ENCODE data around the gene IKZF2. TPM values are rescaled to one million over a fixed set of nuclear protein-coding genes. Genes with fewer than 3 reads are reported as not detected.

IKZF2 gene
- total RNA-seq, 1 donor from 2014 or later = 4.0 TPM

DNA sequence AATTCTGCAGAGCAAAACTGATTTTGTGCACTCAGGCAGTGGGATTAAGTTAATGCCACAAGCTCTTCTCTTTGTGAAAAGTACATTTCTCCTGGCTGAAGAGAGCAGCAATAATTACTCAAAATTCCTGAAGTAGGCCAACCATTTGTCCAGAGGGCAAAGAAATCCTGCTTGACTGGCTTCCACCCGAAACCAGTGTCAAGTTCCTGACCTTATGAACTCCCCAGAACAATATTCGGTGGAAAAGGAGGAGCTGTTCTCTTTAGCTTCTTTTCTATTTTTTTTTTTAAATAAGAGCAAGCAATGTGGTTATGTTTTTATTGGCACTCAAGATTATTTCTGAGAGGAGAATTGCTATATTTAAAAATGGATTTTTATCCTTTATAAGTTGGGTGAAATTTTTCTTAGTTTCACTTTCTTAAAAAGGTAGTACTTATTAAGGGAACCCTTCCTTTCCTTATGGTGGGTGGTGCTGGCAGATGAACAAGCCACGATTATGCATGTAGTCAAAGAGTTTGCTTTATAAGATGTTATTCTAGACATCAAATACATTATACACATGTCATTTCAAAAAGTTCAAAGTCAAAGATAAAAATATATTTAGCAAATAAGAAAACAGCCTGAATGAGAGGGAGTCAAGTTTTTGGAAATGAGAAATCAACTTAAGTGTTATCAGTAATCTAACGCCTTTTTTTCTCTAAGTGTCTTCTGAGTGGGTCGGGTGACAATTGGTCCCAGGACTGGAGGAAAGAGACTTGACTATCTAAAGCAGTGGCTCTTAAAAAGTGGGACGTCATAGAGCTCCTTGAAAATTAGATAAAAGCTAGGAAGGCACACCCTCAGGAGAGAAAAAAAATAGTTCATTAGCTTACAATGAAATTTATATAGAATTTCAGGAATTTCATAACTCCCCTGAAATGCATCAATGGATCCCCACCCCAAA, 194.5 kb downstream of the IKZF2 start:
- TF ChIP-seq, protein P1, sequence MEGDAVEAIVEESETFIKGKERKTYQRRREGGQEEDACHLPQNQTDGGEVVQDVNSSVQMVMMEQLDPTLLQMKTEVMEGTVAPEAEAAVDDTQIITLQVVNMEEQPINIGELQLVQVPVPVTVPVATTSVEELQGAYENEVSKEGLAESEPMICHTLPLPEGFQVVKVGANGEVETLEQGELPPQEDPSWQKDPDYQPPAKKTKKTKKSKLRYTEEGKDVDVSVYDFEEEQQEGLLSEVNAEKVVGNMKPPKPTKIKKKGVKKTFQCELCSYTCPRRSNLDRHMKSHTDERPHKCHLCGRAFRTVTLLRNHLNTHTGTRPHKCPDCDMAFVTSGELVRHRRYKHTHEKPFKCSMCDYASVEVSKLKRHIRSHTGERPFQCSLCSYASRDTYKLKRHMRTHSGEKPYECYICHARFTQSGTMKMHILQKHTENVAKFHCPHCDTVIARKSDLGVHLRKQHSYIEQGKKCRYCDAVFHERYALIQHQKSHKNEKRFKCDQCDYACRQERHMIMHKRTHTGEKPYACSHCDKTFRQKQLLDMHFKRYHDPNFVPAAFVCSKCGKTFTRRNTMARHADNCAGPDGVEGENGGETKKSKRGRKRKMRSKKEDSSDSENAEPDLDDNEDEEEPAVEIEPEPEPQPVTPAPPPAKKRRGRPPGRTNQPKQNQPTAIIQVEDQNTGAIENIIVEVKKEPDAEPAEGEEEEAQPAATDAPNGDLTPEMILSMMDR (IDR thresholded peaks at IDR 0.05; ENCODE audit: unreplicated experiment) = no peak
- peaks cover 3% of the 10 kb centered on the region for H3K27me3 Mint-ChIP-seq (ENCODE audit: unreplicated experiment)
- H3K36me3 Mint-ChIP-seq (ENCODE audit: low read depth, unreplicated experiment) = no peaks in the 10 kb centered on the region
- H3K9me3 Mint-ChIP-seq (ENCODE audit: unreplicated experiment) = no peaks in the 10 kb centered on the region
- H3K4me1 Mint-ChIP-seq (ENCODE audit: unreplicated experiment) = peaks cover 20% of the 10 kb centered on the region
- no peak overlapping the region for H3K4me3 Mint-ChIP-seq (ENCODE audit: unreplicated experiment)
- no peak overlapping the region for H3K27ac Mint-ChIP-seq (ENCODE audit: unreplicated experiment)
- DNase-seq (ENCODE audit: low spot score) = no peak

DNA sequence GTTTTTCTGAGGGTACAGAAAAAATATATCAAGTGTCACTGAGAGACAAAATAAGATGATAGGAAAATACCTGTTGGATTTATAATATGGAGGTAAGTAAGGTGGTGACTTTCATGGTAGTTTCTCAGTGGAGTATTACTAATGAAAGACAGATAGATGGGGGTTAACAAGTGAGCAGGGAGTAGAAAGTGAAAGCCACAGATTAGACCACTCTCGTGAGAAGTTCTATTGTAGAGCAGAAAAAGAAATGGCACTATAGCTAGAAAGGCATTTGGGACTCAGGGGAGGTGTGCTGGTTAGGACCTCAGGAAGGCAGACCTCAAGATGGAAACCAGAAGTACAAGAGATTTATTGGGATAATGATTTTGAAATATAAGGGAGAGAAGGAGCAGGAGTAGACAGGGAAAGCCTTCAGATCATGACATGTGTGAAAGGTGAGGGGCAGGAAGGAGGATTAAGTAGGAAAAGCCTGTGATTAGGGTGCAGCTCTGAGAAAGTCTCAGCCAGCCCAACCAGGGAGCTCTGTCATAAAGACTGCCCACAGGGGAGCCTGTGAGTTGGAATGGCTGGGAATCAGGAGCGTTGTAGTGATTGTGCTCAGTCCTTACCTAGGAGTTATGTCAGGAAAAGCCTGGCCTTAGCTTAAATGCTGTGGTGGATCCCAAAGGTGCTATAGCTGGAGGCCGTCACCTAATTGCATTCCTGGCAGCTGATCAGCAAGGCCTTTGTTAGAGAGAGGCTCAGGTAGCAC, 198.1 kb downstream of the IKZF2 start:
- TF ChIP-seq, protein P1 (IDR thresholded peaks at IDR 0.05; ENCODE audit: unreplicated experiment) = no peak
- Mint-ChIP-seq H3K4me1 (ENCODE audit: unreplicated experiment) (peaks cover 4% of the 10 kb centered on the region), H3K27me3 (ENCODE audit: unreplicated experiment) (peaks cover 4% of the 10 kb centered on the region), H3K36me3 (ENCODE audit: low read depth, unreplicated experiment) (no peaks in the 10 kb centered on the region), H3K27ac (ENCODE audit: unreplicated experiment) (no peak overlapping the region), H3K4me3 (ENCODE audit: unreplicated experiment) (no peak overlapping the region), H3K9me3 (ENCODE audit: unreplicated experiment) (no peaks in the 10 kb centered on the region)
- no peak for DNase-seq (ENCODE audit: low spot score)

DNA sequence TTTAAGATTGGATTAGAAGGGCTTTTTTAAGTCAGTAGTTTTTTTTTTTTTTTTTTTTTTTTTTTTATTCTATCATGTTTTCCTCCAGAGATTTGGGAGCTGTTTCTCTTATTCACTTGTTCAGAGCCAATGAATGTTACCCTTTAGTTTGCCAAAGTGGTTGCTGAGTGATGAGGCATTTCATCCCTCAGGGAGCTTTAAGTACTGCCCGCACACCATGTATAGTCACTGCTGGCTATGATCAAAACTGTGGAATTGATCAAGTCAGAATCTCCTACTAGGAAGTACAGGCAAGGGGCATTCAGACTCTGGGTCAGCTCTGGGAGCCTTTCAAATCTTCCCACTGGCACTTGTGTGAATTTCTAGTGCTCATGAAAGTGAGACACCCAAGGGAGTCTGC, 201.6 kb downstream of the IKZF2 start:
- DNase-seq (ENCODE audit: low spot score) = no peak
- TF ChIP-seq, protein P1 (IDR thresholded peaks at IDR 0.05; ENCODE audit: unreplicated experiment) = no peak
- no peak overlapping the region for H3K4me3 Mint-ChIP-seq (ENCODE audit: unreplicated experiment)
- H3K36me3 Mint-ChIP-seq (ENCODE audit: low read depth, unreplicated experiment) = no peaks in the 10 kb centered on the region
- no peak overlapping the region for H3K27ac Mint-ChIP-seq (ENCODE audit: unreplicated experiment)
- H3K9me3 Mint-ChIP-seq (ENCODE audit: unreplicated experiment) = no peaks in the 10 kb centered on the region
- H3K4me1 Mint-ChIP-seq (ENCODE audit: unreplicated experiment) = peaks cover 4% of the 10 kb centered on the region
- H3K27me3 Mint-ChIP-seq (ENCODE audit: unreplicated experiment) = peaks cover 2% of the 10 kb centered on the region

Other genes with a start within 250 kb of the IKZF2 start
- 14.4 TPM for gene SPAG16, start 132.9 kb upstream of the IKZF2 start, total RNA-seq (ENCODE audit: unreplicated experiment)